Measurements from ENCODE around the gene POLR2E. TPM values are rescaled to one million over a fixed set of nuclear protein-coding genes. Genes with fewer than 3 reads are reported as not detected.

The POLR2E gene
- total RNA-seq, 1 experiment from 2014 or later, result 281 TPM

GRCh38 chr19:1111641-1112267 lies 16.6 kb upstream of the POLR2E start:
- Histone ChIP-seq H3K36me3 (ENCODE audit: control insufficient read depth in 1 of 2, insufficient read depth in 2 of 2, low read length in 2 of 2) (peaks cover 0 to 18% of the 10 kb centered on the region in 2 experiments; a peak in 2 of 4 replicates), H2AFZ (ENCODE audit: low read depth, low read length, poor library complexity, severe bottlenecking) (no peak overlapping the region), H3K4me1 (ENCODE audit: control insufficient read depth in 1 of 2, insufficient read depth in 2 of 2, low read length in 2 of 2) (peaks cover 16 to 35% of the 10 kb centered on the region in 2 experiments), H3K79me2 (ENCODE audit: insufficient read depth, low read length) (peaks cover 2% of the 10 kb centered on the region; the same call in 1 of the 2 replicates), H3K4me2 (ENCODE audit: low read length) (no peak overlapping the region), H3K9me2 (ENCODE audit: insufficient read depth) (no peaks in the 10 kb centered on the region), H3K27me3 (ENCODE audit: insufficient read depth, low read length) (no peaks in the 10 kb centered on the region), H3K4me3 (replicated peaks in 1 of 2; ENCODE audit: low read depth in 1 of 2, low read length in 2 of 2) (no peak overlapping the region), H4K20me1 (ENCODE audit: insufficient read depth) (no peaks in the 10 kb centered on the region), H3K9ac (ENCODE audit: low read length) (no peak overlapping the region), H3K27ac (ENCODE audit: low read depth, low read length) (peak overlapping the region; percentile 27; the same call in 1 of the 2 replicates), H3K9me3 (ENCODE audit: control insufficient read depth in 1 of 2, insufficient read depth in 1 of 2, low read depth in 1 of 2, low read length in 2 of 2) (no peaks in the 10 kb centered on the region)
- ChIA-PET RAD21 (ENCODE audit: low non-redundant PET in 1 of 2, low total read pairs in 2 of 2, uncharacterized antibody in 2 of 2, unreplicated experiment in 2 of 2) (interaction anchor here in 1 of 2 experiments (0.6 kb wide), 1 partner anchor 25 kb away, joined by 3 read pairs; no protein-coding TSS in a partner anchor), POLR2A (interaction anchor here (1.1 kb wide), 1 partner anchor 157 kb away, joined by 3 read pairs; the partner anchor contains the start of gene CIRBP), CTCF (interaction anchor here (0.8 to 2.3 kb wide), 2 partner anchors 82 to 111 kb away, joined by 4 to 8 read pairs; no protein-coding TSS in a partner anchor)
- TF ChIP-seq JUND (IDR thresholded peaks at IDR 0.05), result no peak
- no peak for TF ChIP-seq ZNF274 (IDR thresholded peaks at IDR 0.05; ENCODE audit: low read depth, low read length)
- TF ChIP-seq ATF3 (IDR thresholded peaks at IDR 0.05), result no peak
- no peak for TF ChIP-seq MAX (IDR thresholded peaks at IDR 0.05)
- TF ChIP-seq REST (IDR thresholded peaks at IDR 0.05; ENCODE audit: low read depth), result no peak
- TF ChIP-seq SRF (IDR thresholded peaks at IDR 0.05; ENCODE audit: low read depth), result no peak
- no peak for TF ChIP-seq EGR1 (IDR thresholded peaks at IDR 0.05; ENCODE audit: low read depth)
- TF ChIP-seq ELF1 (IDR thresholded peaks at IDR 0.05; ENCODE audit: borderline replicate concordance, low read depth), result no peak
- TF ChIP-seq ZBTB33 (IDR thresholded peaks at IDR 0.05; ENCODE audit: extremely low read depth, insufficient replicate concordance, low read length), result no peak
- TF ChIP-seq POLR2AphosphoS5 (IDR thresholded peaks at IDR 0.05; ENCODE audit: low read depth, low read length), result no peak
- TF ChIP-seq SP1 (IDR thresholded peaks at IDR 0.05; ENCODE audit: low read depth), result no peak
- TF ChIP-seq TCF7L2 (IDR thresholded peaks at IDR 0.05; ENCODE audit: borderline replicate concordance, extremely low read depth, insufficient read depth, insufficient read length), result no peak
- TF ChIP-seq EZH2 (IDR thresholded peaks at IDR 0.05), result no peak
- no peak for TF ChIP-seq SIN3A (IDR thresholded peaks at IDR 0.05; ENCODE audit: low read depth)
- no peak for TF ChIP-seq CEBPB (IDR thresholded peaks at IDR 0.05; ENCODE audit: low read depth)
- TF ChIP-seq RAD21 (IDR thresholded peaks at IDR 0.05; ENCODE audit: low read depth), result no peak
- no peak for TF ChIP-seq CTCF (IDR thresholded peaks at IDR 0.05 in 2 of 3, conservative IDR thresholded peaks at IDR 0.05 in 1 of 3; ENCODE audit: borderline replicate concordance in 1 of 3, insufficient read depth in 1 of 3, low read depth in 2 of 3, low read length in 2 of 3)
- no TSS peak for BruUV-seq (replicated peaks)
- intact Hi-C loops (cut with micrococcal nuclease), result loop anchor here (5.0 kb wide), 1 partner anchor 81 kb away; no protein-coding TSS in a partner anchor
- DNase-seq (ENCODE audit: low read depth, low spot score) (no peak), ATAC-seq (no peak)
